ENCODE results near the gene MYBBP1A.
A peak's percentile ranks its signal among the peaks of the same experiment; 100 is the strongest.

MYBBP1A gene

DNA sequence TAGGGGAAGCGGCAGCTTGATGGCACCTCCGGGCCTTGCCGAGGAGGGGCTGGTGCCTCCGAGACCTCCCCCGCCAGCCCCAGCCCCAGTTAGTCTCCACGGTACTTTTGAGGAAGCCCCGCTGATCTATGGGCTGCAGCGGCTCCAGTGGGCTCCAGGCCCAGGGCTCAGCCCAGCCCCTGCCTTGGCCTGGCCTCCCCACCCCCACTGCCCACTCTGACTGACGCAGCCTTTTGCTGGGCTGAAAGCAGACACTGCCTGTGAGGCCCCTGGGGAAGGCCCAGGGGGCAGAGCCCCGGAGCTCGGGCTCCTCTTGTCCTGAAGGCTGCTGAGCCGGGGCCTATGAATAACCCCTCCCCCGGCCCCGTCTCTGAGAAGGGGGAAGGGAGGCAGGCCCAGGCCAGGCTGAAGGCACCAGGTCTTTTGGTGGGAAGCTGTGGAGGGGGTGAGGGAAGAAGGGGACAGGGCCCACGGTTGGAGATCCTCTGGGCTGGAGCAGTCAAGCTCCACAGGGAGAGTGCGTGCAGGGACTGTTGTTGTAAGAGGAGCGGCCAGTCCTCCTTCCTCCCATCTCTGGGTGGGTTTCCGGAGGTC is 21.6 kb upstream of the MYBBP1A start:
- H3K36me3 ChIP-seq (ENCODE audit: control insufficient read depth, insufficient read depth, low read length): no peaks in the 10 kb centered on the region
- no peak overlapping the region for H3K27ac ChIP-seq (ENCODE audit: low read depth, low read length)
- H3K4me3 ChIP-seq (ENCODE audit: low read length): no peak overlapping the region
- no peak overlapping the region for H3K9ac ChIP-seq (ENCODE audit: low read length)
- peaks cover 2% of the 10 kb centered on the region for H3K27me3 ChIP-seq (ENCODE audit: control insufficient read depth, insufficient read depth, low read length)
- H3K4me1 ChIP-seq (ENCODE audit: control insufficient read depth, insufficient read depth, low read length): no peaks in the 10 kb centered on the region

DNA sequence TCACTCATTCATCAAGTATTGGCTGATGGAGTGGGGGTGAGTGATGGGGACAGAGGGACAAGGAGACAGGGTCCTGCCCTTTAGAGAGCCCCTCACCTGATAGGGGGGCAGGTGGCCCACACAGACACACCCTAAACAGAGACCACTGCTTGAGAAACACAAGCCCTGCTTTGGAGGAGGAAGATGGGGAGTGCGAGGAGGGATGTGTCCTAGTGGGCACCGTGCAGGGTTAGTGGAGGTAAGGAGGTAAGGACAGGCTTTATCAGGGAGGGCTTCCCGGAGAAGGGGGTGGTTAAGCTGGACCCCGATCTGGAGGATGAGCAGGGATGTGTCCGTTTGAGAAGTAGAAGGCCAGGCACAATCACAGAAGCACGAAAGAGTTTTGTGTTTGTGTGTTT is 21.0 kb upstream of the MYBBP1A start:
- H3K36me3 ChIP-seq (ENCODE audit: control insufficient read depth, insufficient read depth, low read length): no peaks in the 10 kb centered on the region
- H3K9ac ChIP-seq (ENCODE audit: low read length): no peak overlapping the region
- no peaks in the 10 kb centered on the region for H3K27me3 ChIP-seq (ENCODE audit: control insufficient read depth, insufficient read depth, low read length)
- no peak overlapping the region for H3K27ac ChIP-seq (ENCODE audit: low read depth, low read length)
- no peak overlapping the region for H3K4me3 ChIP-seq (ENCODE audit: low read length)
- no peaks in the 10 kb centered on the region for H3K4me1 ChIP-seq (ENCODE audit: control insufficient read depth, insufficient read depth, low read length)

DNA sequence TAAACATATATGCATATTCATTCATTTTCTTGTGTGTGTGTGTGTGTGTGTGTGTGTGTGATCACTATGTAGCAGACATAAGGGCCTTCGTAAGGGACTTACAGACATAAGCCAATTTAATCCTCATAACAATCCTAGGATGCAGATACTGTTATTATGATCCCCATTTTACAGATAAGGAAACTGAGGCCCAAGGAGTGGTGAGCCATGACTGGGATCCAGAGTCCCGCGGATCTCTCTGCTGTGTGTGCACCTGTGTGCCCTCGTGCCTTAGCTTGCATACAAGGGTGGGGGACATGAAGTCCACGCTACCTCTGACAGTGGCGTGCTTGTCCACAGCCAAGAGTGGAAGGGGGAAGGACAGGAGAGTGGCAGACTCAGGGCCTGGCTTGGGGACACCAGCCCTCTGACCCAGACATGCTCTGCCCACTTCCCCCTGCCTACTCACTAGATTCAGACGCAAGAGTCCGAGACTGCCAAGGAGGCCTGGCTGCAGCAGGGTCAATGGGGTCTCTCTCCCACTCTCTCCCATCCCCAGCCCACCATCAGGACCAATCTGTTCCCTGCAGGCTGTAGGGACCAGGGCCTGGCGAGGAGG is 19.4 kb upstream of the MYBBP1A start:
- H3K27me3 ChIP-seq (ENCODE audit: control insufficient read depth, insufficient read depth, low read length): no peaks in the 10 kb centered on the region
- H3K9ac ChIP-seq (ENCODE audit: low read length): no peak overlapping the region
- H3K27ac ChIP-seq (ENCODE audit: low read depth, low read length): no peak overlapping the region
- H3K36me3 ChIP-seq (ENCODE audit: control insufficient read depth, insufficient read depth, low read length): no peaks in the 10 kb centered on the region
- H3K4me1 ChIP-seq (ENCODE audit: control insufficient read depth, insufficient read depth, low read length): no peaks in the 10 kb centered on the region
- no peak overlapping the region for H3K4me3 ChIP-seq (ENCODE audit: low read length)

DNA sequence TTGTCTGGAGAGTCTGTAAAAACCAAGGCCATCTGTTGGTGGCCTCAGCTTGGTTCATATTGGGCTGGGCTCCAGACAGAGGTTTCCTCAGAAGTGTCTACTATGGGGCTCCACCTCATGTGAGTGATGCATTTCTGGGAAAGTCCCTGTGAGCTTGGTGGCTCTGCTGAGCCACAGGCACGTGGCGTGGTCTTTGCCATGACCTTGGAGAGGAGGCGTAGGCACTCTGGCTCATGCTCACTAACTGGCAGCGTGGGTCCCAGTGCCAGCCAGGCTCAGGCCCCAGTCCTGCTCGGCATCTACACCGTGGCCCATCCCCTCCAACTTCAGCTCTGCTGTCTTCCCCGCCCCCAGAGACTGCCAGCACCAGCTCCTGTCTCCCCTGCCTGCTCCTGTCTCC is 18.5 kb upstream of the MYBBP1A start:
- no peak overlapping the region for H3K9ac ChIP-seq (ENCODE audit: low read length)

DNA sequence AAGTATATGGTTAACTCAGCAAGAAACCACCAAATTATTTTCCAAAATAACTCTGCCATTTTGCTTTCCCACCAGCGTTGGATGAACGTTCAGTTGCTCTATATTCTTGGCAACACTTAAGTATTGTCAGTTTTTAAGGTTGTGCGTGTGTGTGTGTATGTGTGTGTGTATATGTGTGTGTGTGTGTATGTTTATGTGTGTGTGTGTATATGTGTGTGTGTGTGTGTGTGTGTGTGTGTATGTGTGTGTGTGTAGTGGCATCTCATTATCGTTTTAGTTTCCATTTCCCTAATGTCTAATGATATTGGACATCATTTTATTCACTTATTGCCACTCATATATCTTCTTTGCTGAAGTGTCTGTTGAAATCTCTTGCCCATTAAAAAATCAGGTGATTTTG is 17.9 kb upstream of the MYBBP1A start:
- no peak overlapping the region for H3K27ac ChIP-seq (ENCODE audit: low read depth, low read length)
- no peak overlapping the region for H3K4me3 ChIP-seq (ENCODE audit: low read length)
- no peaks in the 10 kb centered on the region for H3K4me1 ChIP-seq (ENCODE audit: control insufficient read depth, insufficient read depth, low read length)
- H3K9ac ChIP-seq (ENCODE audit: low read length): no peak overlapping the region
- H3K36me3 ChIP-seq (ENCODE audit: control insufficient read depth, insufficient read depth, low read length): no peaks in the 10 kb centered on the region
- H3K27me3 ChIP-seq (ENCODE audit: control insufficient read depth, insufficient read depth, low read length): no peaks in the 10 kb centered on the region

More for the DNA sequence above, 18.5 kb upstream of the MYBBP1A start:
- Histone ChIP-seq H3K27me3 (ENCODE audit: control insufficient read depth, insufficient read depth, low read length) (no peaks in the 10 kb centered on the region), H3K4me3 (ENCODE audit: low read length) (no peak overlapping the region), H3K36me3 (ENCODE audit: control insufficient read depth, insufficient read depth, low read length) (no peaks in the 10 kb centered on the region), H3K4me1 (ENCODE audit: control insufficient read depth, insufficient read depth, low read length) (no peaks in the 10 kb centered on the region), H3K27ac (ENCODE audit: low read depth, low read length) (no peak overlapping the region)

DNA sequence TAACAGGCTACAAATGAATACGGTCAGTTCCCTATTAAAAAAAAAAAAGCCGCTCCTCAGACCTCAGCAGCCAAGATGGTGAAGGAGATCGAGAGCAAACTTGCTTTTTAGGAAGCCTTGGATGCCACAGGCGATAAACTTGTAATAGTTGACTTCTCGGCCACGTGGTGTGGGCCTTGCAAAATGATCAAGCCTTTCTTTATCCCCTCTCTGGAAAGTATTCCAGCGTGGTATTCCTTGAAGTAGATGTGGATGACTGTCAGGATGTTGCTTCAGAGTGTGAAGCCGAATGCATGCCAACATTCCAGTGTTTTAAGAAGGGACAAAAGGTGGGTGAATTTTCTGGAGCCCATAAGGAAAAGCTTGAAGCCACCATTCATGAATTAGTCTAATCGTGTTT is 16.9 kb upstream of the MYBBP1A start:
- Histone ChIP-seq H3K9ac (ENCODE audit: low read length) (no peak overlapping the region), H3K27ac (ENCODE audit: low read depth, low read length) (no peak overlapping the region), H3K27me3 (ENCODE audit: control insufficient read depth, insufficient read depth, low read length) (no peaks in the 10 kb centered on the region), H3K36me3 (ENCODE audit: control insufficient read depth, insufficient read depth, low read length) (no peaks in the 10 kb centered on the region), H3K4me3 (ENCODE audit: low read length) (no peak overlapping the region), H3K4me1 (ENCODE audit: control insufficient read depth, insufficient read depth, low read length) (no peaks in the 10 kb centered on the region)

DNA sequence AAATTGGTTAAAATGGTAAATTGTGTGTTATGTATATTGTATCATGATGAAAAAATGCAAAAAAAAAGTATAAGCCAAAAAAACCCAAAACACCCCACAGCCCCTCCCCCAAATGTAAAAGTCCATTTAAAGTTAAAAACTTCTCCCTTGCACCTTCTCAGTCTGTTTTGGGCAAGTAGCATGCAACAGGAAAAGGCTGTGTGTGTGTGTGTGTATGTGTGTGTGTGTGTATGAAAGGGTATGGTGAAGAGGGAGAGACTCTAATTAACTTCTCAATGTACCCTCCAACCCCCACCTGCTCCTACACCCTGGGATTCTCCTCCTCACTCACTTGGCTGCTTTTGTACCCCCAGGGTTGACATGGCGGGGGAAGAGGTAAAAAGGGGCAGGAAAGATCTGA is 14.4 kb upstream of the MYBBP1A start:
- Histone ChIP-seq H3K27me3 (ENCODE audit: control insufficient read depth, insufficient read depth, low read length) (no peaks in the 10 kb centered on the region), H3K36me3 (ENCODE audit: control insufficient read depth, insufficient read depth, low read length) (no peaks in the 10 kb centered on the region), H3K4me3 (ENCODE audit: low read length) (no peak overlapping the region), H3K27ac (ENCODE audit: low read depth, low read length) (no peak overlapping the region), H3K9ac (ENCODE audit: low read length) (no peak overlapping the region), H3K4me1 (ENCODE audit: control insufficient read depth, insufficient read depth, low read length) (no peaks in the 10 kb centered on the region)

DNA sequence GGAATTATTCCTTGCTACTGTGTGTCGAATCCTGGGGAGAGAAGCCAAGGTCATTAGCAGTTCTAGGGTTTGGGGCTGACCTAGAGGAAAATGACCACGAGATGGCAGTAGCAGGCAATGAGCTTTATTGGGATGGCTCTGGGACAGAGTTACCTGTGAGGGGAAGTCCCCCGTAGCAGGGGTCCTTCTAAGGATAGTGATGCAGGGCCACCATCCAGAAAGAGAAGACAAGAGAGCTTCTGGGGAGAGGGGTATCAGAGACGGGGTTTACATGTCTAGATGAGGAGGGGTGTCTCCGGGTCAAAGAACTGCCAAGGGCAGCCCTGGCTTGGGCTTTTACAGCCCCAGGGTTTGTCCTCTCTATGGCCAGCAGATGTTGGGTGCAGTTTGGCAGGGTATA is 11.6 kb upstream of the MYBBP1A start:
- H3K4me3 ChIP-seq (ENCODE audit: low read length): no peak overlapping the region
- no peak overlapping the region for H3K9ac ChIP-seq (ENCODE audit: low read length)
- no peak overlapping the region for H3K27ac ChIP-seq (ENCODE audit: low read depth, low read length)
- H3K36me3 ChIP-seq (ENCODE audit: control insufficient read depth, insufficient read depth, low read length): no peaks in the 10 kb centered on the region
- no peaks in the 10 kb centered on the region for H3K27me3 ChIP-seq (ENCODE audit: control insufficient read depth, insufficient read depth, low read length)
- H3K4me1 ChIP-seq (ENCODE audit: control insufficient read depth, insufficient read depth, low read length): no peaks in the 10 kb centered on the region

DNA sequence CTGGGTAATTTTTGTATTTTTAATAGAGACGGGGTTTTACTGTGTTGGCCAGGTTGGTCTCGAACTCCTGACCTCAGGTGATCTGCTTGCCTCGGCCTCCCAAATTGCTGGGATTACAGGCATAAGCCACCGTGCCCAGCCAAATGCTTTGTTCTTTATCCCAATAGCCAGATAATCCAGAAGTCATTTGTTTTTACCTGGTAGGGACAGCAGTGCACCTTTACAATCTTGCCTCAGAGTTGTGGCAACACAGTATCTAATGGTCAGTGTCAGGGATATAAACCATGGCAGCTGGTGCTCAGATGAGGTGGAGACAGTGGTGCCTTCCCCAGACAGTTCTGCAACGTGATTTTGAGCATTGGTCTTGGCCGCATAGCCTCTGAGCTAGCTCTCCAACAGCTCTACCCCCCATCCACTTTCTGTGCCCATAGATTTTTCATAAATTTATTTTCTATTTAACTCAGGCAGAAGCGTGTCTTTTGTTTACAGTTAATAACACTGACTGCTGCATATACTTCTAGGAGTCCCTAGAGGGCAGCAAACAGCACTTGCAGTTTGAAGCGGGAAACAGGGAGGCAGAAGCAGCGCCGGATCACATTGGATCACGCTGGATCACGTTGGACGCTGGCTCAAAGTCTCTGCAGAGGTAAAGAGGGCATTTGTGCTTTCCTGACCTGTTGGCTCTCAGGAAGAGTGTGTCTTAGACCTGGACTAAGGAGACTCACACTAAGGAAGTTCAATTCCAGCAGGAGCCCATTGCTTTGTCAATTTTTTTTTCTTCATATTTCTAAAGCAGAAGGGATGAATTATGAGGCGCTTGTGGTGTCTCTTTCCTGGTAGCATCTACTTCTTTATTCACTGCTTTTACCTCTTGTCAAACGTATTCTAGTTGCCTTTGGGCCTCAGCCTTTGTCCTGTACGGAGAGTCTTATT is 10.3 kb upstream of the MYBBP1A start:
- Histone ChIP-seq H3K27ac (ENCODE audit: low read depth, low read length) (no peak overlapping the region), H3K4me1 (ENCODE audit: control insufficient read depth, insufficient read depth, low read length) (no peaks in the 10 kb centered on the region), H3K9ac (ENCODE audit: low read length) (no peak overlapping the region)

DNA sequence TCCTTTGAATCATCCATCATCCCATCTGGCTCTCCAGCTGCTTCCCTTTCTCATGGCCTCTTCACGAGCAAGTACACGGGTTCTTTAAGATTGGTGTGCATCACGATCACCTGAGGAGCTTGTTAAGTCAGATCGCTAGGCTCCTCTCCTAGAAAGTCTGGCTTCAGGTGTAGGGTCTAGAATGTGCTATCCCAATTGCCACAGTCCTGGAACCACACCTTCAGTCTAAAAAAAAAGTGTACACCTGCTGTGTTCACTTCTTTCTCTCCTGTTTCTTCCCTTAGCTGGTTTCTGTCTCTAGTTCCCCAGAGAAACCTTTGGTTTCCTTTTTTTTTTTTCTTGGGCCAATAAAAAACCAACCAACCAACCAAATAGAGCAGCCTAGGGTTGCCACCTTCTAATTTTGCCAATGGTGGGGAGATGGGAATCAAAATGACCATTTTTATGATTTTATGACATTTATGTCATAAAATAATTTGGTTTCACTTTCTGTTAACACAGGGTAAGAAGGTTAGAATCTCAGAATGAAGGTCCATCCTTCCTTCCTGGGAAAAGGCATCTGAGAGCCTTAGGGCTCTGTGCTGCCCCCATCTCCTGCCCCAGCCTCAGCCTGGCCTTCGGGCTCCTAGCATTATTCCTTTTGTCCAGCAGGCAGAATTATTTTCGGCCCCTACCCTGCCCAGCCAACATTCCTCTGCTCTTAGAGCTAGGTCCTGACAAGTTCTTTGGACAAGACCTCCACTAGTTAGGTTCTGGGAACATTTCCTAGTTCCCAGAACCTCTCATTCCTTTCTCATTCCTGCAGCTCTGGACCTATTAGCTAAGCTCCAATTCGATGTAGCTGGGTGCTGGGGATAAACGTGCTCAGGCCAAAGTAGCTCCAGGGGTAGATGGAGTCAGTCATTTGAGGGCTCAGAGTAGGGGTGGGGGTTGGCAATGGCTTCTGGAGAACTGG is 7.1 kb upstream of the MYBBP1A start:
- Histone ChIP-seq H3K4me3 (ENCODE audit: low read length) (no peak overlapping the region), H3K27me3 (ENCODE audit: control insufficient read depth, insufficient read depth, low read length) (no peaks in the 10 kb centered on the region), H3K4me1 (ENCODE audit: control insufficient read depth, insufficient read depth, low read length) (no peaks in the 10 kb centered on the region), H3K36me3 (ENCODE audit: control insufficient read depth, insufficient read depth, low read length) (no peaks in the 10 kb centered on the region), H3K9ac (ENCODE audit: low read length) (no peak overlapping the region), H3K27ac (ENCODE audit: low read depth, low read length) (no peak overlapping the region)

More for the DNA sequence above, 10.3 kb upstream of the MYBBP1A start:
- H3K36me3 ChIP-seq (ENCODE audit: control insufficient read depth, insufficient read depth, low read length): no peaks in the 10 kb centered on the region
- no peaks in the 10 kb centered on the region for H3K27me3 ChIP-seq (ENCODE audit: control insufficient read depth, insufficient read depth, low read length)
- H3K4me3 ChIP-seq (ENCODE audit: low read length): no peak overlapping the region

DNA sequence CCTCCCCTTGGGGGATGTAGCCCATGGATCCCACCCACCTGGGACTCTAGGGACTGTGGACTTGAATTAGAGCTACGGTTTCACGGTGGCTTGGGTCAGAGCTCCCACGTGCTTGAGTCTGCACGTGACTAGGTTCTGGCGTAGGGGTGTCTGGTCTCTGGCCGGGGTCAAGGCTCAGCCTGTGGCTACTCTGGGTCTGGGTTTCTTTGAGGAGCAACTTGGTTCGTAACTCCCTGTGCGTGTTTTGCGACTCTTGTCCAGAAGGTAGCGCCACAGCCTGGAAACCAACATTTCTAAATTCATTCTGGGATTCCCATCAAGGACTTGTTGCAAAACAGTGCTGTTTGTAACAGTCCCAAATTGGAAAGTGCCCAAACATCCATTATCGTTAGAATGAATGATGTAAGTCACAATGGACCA is 5.7 kb upstream of the MYBBP1A start:
- Histone ChIP-seq H3K27ac (ENCODE audit: low read depth, low read length) (no peak overlapping the region), H3K4me3 (ENCODE audit: low read length) (peak overlapping the region; percentile 58), H3K27me3 (ENCODE audit: control insufficient read depth, insufficient read depth, low read length) (no peaks in the 10 kb centered on the region), H3K9ac (ENCODE audit: low read length) (no peak overlapping the region), H3K36me3 (ENCODE audit: control insufficient read depth, insufficient read depth, low read length) (no peaks in the 10 kb centered on the region), H3K4me1 (ENCODE audit: control insufficient read depth, insufficient read depth, low read length) (peaks cover 4% of the 10 kb centered on the region)

DNA sequence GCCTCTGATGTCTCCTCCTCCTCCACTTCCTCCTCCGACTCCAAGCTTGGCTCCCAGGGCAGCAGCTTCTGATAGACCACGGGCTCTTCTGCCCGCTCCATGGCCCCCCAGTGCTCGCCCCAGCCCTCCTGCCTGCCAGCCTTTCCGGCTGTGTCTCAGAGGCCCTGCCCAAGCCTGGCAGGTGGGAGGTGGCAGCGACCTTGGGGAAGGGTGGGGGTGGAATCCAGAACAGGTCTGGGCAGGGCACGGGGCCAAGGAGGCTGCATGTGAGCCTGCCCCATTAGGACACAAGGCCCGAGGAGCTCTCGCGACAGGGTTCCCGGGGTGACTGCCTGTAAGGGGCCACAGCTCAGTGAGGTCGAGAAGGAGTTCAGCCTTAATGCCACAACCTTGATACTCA is 5.2 kb upstream of the MYBBP1A start, which contains the start of gene GGT6:
Gene GGT6, minus strand, starts transcription at position 157 of the 400 bp plus-strand sequence. Its CDS starts 56 bp downstream, at position 101.
- peaks cover 7% of the 10 kb centered on the region for H3K4me1 ChIP-seq (ENCODE audit: control insufficient read depth, insufficient read depth, low read length)
- no peaks in the 10 kb centered on the region for H3K27me3 ChIP-seq (ENCODE audit: control insufficient read depth, insufficient read depth, low read length)
- no peak within 1 kb of the TSS for H3K27ac ChIP-seq (ENCODE audit: low read depth, low read length)
- H3K36me3 ChIP-seq (ENCODE audit: control insufficient read depth, insufficient read depth, low read length): no peaks in the 10 kb centered on the region
- peak within 1 kb of the TSS; percentile 5 for H3K9ac ChIP-seq (ENCODE audit: low read length)
- H3K4me3 ChIP-seq (ENCODE audit: low read length): peak within 1 kb of the TSS; percentile 58
